ENCODE measurements around the gene PCSK6.

PCSK6 gene

DNA sequence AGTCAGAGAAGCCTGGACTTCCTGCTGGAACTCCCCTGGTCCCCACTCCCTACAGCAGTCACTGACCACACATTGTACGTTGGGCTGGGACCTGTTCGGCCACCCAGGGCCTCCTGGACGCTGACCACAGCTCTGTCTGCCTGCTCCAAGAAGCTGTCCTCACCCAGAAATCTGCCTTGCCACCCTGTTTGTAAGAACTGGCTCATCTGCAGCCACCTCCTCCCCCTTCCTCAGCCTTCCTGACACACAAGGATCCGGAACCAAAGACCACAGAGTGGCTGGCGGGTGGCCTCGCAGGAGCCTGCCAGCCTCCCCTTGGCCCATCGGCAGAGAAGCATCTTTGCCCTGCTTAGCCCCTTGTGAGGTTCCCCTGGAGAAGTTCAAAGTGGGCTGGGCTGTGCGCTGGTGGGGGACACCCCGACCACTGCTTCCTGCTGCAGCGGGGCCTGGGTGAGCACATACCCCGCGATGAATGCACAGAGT lies 91.9 kb downstream of the PCSK6 start:
- DNase-seq (ENCODE audit: low read depth): no peak
- TF ChIP-seq, protein P1, sequence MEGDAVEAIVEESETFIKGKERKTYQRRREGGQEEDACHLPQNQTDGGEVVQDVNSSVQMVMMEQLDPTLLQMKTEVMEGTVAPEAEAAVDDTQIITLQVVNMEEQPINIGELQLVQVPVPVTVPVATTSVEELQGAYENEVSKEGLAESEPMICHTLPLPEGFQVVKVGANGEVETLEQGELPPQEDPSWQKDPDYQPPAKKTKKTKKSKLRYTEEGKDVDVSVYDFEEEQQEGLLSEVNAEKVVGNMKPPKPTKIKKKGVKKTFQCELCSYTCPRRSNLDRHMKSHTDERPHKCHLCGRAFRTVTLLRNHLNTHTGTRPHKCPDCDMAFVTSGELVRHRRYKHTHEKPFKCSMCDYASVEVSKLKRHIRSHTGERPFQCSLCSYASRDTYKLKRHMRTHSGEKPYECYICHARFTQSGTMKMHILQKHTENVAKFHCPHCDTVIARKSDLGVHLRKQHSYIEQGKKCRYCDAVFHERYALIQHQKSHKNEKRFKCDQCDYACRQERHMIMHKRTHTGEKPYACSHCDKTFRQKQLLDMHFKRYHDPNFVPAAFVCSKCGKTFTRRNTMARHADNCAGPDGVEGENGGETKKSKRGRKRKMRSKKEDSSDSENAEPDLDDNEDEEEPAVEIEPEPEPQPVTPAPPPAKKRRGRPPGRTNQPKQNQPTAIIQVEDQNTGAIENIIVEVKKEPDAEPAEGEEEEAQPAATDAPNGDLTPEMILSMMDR (IDR thresholded peaks at IDR 0.05; ENCODE audit: low read length, missing control alignments): no peak
- H3K4me3 ChIP-seq (replicated peaks; ENCODE audit: low read depth, low read length): no peak overlapping the region

- H3K4me3 ChIP-seq (replicated peaks; ENCODE audit: low read depth, low read length): no peak overlapping the region
- TF ChIP-seq, protein P1 (IDR thresholded peaks at IDR 0.05; ENCODE audit: low read length, missing control alignments): no peak
- no peak for DNase-seq (ENCODE audit: low read depth)
Observed at GRCh38 chr15:101396484-101397261, 92.8 kb downstream of the PCSK6 start.

DNA sequence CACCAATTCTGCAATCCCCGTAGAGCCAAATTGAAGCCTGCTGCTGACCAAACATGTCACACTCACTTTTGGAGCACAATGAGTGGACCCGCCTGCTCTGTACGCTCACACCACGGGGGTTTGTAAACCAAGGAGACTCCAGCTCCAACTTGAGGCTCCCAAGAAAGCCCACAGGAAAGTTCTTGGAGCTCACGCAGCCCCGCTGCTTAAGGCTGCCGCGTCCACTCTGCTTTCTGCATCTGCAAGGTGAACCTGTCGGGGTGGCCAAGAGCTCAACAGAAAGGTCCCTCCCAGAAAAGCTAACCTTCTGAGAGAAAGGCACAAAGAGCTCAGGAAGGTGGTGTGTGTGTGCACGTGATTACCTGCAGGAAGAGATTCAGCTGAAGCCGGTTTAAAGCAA lies 94.9 kb downstream of the PCSK6 start:
- H3K4me3 ChIP-seq (replicated peaks; ENCODE audit: low read depth, low read length): no peak overlapping the region
- TF ChIP-seq, protein P1 (IDR thresholded peaks at IDR 0.05; ENCODE audit: low read length, missing control alignments): no peak
- DNase-seq (ENCODE audit: low read depth): no peak

DNA sequence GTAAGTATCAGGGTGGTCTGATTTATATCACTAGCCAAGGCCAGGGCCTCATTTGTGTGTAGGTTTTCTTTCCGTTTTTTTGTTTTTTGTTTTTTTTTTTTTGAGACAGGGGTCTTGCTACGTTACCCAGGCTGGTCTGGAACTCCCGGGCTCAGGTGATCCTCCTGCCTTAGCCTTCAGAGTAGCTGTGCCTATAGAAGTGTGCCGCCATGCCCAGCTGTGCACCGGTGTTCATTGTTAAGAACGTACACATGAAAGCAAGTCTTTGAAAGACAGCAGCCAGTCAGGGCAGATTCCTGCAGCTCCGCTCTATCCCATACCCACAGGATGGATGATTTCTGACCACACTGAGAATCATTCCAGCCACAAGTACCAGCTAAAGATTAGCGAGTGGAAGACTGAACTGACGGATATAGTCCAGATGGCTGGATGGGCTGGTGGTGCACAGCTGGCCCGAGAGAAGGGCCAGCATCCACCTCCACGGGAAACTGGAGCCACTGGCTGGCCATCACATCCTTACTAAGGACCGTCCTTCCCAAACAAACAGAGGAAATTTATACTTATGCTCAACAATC lies 95.4 kb downstream of the PCSK6 start:
- no peak for DNase-seq (ENCODE audit: low read depth)
- no peak overlapping the region for H3K4me3 ChIP-seq (replicated peaks; ENCODE audit: low read depth, low read length)
- TF ChIP-seq, protein P1 (IDR thresholded peaks at IDR 0.05; ENCODE audit: low read length, missing control alignments): no peak

DNA sequence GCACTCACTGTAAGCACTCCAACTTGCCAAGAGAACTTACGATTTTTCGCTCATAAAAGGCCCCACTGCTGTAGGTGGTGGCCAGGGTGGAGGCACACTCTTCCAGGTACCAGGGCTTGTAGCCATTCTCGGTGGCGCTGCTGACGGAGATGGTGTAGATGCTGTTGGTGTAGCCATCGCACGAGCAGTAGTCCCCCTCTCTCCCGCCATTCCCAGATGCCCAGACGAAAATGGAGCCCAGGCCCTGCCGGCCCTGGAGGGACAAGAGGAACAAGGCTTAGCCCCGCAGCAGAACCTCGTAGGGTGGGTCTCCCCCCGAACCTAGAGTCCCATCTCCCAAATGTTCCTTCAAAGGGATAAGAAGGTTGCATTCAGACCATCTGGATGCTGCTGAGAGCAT lies 96.3 kb downstream of the PCSK6 start:
- no peak for DNase-seq (ENCODE audit: low read depth)
- H3K4me3 ChIP-seq (replicated peaks; ENCODE audit: low read depth, low read length): no peak overlapping the region
- TF ChIP-seq, protein P1 (IDR thresholded peaks at IDR 0.05; ENCODE audit: low read length, missing control alignments): no peak

DNA sequence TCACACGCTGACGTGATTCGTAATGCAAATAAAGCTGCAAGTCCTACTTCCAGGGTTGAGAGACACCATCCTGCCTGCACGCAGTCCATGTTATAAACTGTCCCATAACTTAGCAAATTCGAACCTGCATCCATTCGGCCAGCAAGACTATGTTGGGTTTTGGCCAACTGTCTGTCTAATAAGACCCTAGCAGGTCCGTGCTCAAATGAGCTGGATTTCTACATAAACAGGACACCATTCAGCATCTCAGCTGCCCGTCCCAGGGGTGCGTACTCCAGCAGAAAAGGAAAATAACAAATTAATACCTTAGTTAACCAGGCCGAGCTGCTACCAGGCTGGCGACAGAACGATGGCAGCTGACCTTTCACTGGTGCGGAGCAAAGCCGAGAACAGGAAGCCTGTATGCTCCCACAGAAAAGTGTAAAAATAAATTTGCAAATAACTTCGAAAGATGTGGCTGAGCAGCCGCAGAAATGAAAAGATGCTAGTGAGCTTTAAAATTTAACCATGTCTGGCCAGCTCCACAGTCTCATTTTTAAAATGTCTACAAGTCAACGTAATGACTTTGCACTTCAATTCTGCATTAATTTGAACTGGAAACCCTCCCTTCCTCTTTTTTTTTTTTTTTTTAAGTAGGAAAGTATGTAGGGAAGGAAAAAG lies 97.4 kb downstream of the PCSK6 start:
- no peak overlapping the region for H3K4me3 ChIP-seq (replicated peaks; ENCODE audit: low read depth, low read length)
- TF ChIP-seq, protein P1 (IDR thresholded peaks at IDR 0.05; ENCODE audit: low read length, missing control alignments): no peak
- no peak for DNase-seq (ENCODE audit: low read depth)

Measured in fibroblast of pulmonary artery (primary cell).